GM13977 (cell line): Measurements from ENCODE around the gene CYB5B.
"Not testable (repeated sequence)": the region's sequence is repeated elsewhere in the genome, so short reads cannot be mapped to it uniquely, and the experiment has no call there.

Experiments used
- DNase-seq: peaks from one replicate; pipeline ENCODE4 v3.0.0; 2012; ENCODE audit warnings: low spot score
- CTCF ChIP-seq: IDR thresholded peaks from 2 replicates; pipeline ENCODE4 v1.5.1; 2012; ENCODE audit warnings: mild to moderate bottlenecking, control low read depth; ENCODE audit not compliant: insufficient read depth; ENCODE audit errors: extremely low read depth, missing control alignments
- in situ Hi-C: fragments of 300-500 bp; cut with MboI; formaldehyde crosslinking; loops from one replicate; pipeline ENCODE4 v1.12.0; 2022; ENCODE audit warnings: low sequenced_read_pairs, low pct_unique_long_range_greater_than_20kb, mixed read lengths, inconsistent platforms; ENCODE audit not compliant: unreplicated experiment

CYB5B gene

GRCh38 chr16:69417520-69418199 is 6.8 kb upstream of the CYB5B start:
- in situ Hi-C loops = no loop called here
- no peak for TF ChIP-seq CTCF

GRCh38 chr16:69419956-69420355 is 4.5 kb upstream of the CYB5B start:
- in situ Hi-C loops = no loop called here
- TF ChIP-seq CTCF = no peak
- DNase-seq = no peak

More at GRCh38 chr16:69417520-69418199, 6.8 kb upstream of the CYB5B start:
- DNase-seq = no peak

- TF ChIP-seq CTCF = no peak
- no peak for DNase-seq
- in situ Hi-C loops = no loop called here
These were observed 1.2 kb upstream of the CYB5B start for GRCh38 chr16:69423189-69423588.

- in situ Hi-C loops = no loop called here
- TF ChIP-seq CTCF = no peak
- peak; percentile 26 for DNase-seq
These were observed 741 bp downstream of the CYB5B start for GRCh38 chr16:69424935-69425784.

GRCh38 chr16:69428652-69429051 is 4.2 kb downstream of the CYB5B start:
- TF ChIP-seq CTCF = no peak
- DNase-seq = no peak
- in situ Hi-C loops = no loop called here

GRCh38 chr16:69429058-69429640 is 4.7 kb downstream of the CYB5B start:
- DNase-seq, in situ Hi-C loops: not testable (repeated sequence)
